ENCODE measurements around the gene DEFB131B. TPM values are rescaled to one million over a fixed set of nuclear protein-coding genes. Genes with fewer than 3 reads are reported as not detected.
"Not testable (repeated sequence)": the region's sequence is repeated elsewhere in the genome, so short reads cannot be mapped to it uniquely, and the experiment has no call there.

DEFB131B gene
- not detected for total RNA-seq

- DNase-seq: not testable (repeated sequence)
Measured at GRCh38 chr11:71878059-71878458, at the start of gene DEFB131B. DEFB131B (plus strand) TSS chr11:71878453; CDS start chr11:71878453, 0 bp downstream.

GRCh38 chr11:71829247-71829646 is 49.0 kb upstream of the DEFB131B start:
- DNase-seq: not testable (repeated sequence)

- not testable (repeated sequence) for DNase-seq
Measured at GRCh38 chr11:71829686-71830085, 48.6 kb upstream of the DEFB131B start.

- DNase-seq: not testable (repeated sequence)
Measured at GRCh38 chr11:71832811-71833210, 45.4 kb upstream of the DEFB131B start, which contains the start of gene DEFB108B. DEFB108B (plus strand) TSS chr11:71833200; CDS start chr11:71833200, 0 bp downstream.

GRCh38 chr11:71842720-71843119 is 35.5 kb upstream of the DEFB131B start:
- DNase-seq: not testable (repeated sequence)

GRCh38 chr11:71843355-71843754 is 34.9 kb upstream of the DEFB131B start:
- not testable (repeated sequence) for DNase-seq

- DNase-seq: no peak
Measured at GRCh38 chr11:71843858-71844257, 34.4 kb upstream of the DEFB131B start.

GRCh38 chr11:71853895-71854294 is 24.4 kb upstream of the DEFB131B start:
- DNase-seq: not testable (repeated sequence)

GRCh38 chr11:71855880-71856279 is 22.4 kb upstream of the DEFB131B start:
- DNase-seq: not testable (repeated sequence)

GRCh38 chr11:71860835-71861234 is 17.4 kb upstream of the DEFB131B start:
- not testable (repeated sequence) for DNase-seq

- not testable (repeated sequence) for DNase-seq
Measured at GRCh38 chr11:71863978-71864627, 14.2 kb upstream of the DEFB131B start.

GRCh38 chr11:71867209-71867608 is 11.0 kb upstream of the DEFB131B start:
- DNase-seq: not testable (repeated sequence)

GRCh38 chr11:71869931-71870330 is 8.3 kb upstream of the DEFB131B start:
- not testable (repeated sequence) for DNase-seq

- DNase-seq: not testable (repeated sequence)
Measured at GRCh38 chr11:71870661-71871060, 7.6 kb upstream of the DEFB131B start.

- not testable (repeated sequence) for DNase-seq
Measured at GRCh38 chr11:71876262-71876661, 2.0 kb upstream of the DEFB131B start.

GRCh38 chr11:71885806-71886205 is 7.6 kb downstream of the DEFB131B start:
- not testable (repeated sequence) for DNase-seq

GRCh38 chr11:71888335-71889010 is 10.2 kb downstream of the DEFB131B start:
- not testable (repeated sequence) for DNase-seq

GRCh38 chr11:71889181-71889872 is 11.1 kb downstream of the DEFB131B start:
- DNase-seq: not testable (repeated sequence)

GRCh38 chr11:71895961-71896360 is 17.7 kb downstream of the DEFB131B start:
- no peak for DNase-seq

GRCh38 chr11:71901137-71901536 is 22.9 kb downstream of the DEFB131B start:
- DNase-seq: not testable (repeated sequence)

- DNase-seq: no peak
Measured at GRCh38 chr11:71908218-71908617, 30.0 kb downstream of the DEFB131B start.

GRCh38 chr11:71910775-71911174 is 32.5 kb downstream of the DEFB131B start:
- not testable (repeated sequence) for DNase-seq
